ENCODE measurements around the gene ACVR2B. TPM values are rescaled to one million over a fixed set of nuclear protein-coding genes. Genes with fewer than 3 reads are reported as not detected.
A peak's percentile ranks its signal among the peaks of the same experiment; 100 is the strongest.

The ACVR2B gene
- total RNA-seq, 4 donors from 2014 or later = 3.1 to 13.8 (median 9.4) TPM

DNA sequence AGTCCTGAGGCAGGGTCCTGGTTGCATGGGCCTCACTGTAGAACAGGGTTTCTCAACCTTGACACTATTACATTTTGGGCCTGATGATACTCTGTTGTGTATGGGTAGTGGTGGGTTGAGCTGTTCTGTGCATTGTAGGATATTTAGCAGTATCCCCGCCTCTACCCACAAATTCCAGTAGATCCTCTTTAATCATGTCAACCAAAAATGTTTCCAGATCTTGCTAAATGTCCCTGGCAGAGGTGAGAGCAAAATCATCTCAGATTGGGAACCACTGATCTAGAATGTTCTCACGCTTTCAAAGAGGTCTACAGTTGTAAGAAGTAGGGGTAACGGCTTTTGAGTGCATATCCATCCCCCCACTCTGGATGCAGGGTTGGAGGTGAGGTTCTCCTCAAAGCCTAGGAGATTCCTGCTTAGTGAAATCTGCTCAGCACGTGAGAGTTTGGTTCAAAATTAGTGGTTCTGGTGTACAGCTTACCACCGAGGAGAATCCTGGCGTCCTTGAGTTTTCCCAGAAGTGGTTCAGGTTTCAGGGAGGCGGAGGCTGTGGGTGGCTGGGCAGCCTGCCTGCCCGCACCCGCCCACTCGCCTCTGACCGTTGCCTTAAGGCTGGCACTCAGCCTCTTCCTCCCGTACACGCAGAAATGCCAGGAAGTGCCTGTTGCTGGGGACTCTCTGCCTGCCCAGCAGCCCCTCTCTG is 5.3 kb downstream of the ACVR2B start:
- Histone ChIP-seq H3K27ac (peak overlapping the region; percentile 42 to 55), H3K4me3 (no peak overlapping the region), H3K9me3 (no peaks in the 10 kb centered on the region), H3K36me3 (no peaks in the 10 kb centered on the region), H3K4me1 (peaks cover 0 to 22% of the 10 kb centered on the region in 2 donors), H3K27me3 (no peaks in the 10 kb centered on the region)
- intact Hi-C loops (cut with DNase I; ENCODE audit: low total_unique reads) = no loop called here
- peak; percentile 51 to 58 for DNase-seq
- TF ChIP-seq, protein P1, sequence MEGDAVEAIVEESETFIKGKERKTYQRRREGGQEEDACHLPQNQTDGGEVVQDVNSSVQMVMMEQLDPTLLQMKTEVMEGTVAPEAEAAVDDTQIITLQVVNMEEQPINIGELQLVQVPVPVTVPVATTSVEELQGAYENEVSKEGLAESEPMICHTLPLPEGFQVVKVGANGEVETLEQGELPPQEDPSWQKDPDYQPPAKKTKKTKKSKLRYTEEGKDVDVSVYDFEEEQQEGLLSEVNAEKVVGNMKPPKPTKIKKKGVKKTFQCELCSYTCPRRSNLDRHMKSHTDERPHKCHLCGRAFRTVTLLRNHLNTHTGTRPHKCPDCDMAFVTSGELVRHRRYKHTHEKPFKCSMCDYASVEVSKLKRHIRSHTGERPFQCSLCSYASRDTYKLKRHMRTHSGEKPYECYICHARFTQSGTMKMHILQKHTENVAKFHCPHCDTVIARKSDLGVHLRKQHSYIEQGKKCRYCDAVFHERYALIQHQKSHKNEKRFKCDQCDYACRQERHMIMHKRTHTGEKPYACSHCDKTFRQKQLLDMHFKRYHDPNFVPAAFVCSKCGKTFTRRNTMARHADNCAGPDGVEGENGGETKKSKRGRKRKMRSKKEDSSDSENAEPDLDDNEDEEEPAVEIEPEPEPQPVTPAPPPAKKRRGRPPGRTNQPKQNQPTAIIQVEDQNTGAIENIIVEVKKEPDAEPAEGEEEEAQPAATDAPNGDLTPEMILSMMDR (IDR thresholded peaks at IDR 0.05) = no peak
- TF ChIP-seq POLR2A (IDR thresholded peaks at IDR 0.05) = no peak

DNA sequence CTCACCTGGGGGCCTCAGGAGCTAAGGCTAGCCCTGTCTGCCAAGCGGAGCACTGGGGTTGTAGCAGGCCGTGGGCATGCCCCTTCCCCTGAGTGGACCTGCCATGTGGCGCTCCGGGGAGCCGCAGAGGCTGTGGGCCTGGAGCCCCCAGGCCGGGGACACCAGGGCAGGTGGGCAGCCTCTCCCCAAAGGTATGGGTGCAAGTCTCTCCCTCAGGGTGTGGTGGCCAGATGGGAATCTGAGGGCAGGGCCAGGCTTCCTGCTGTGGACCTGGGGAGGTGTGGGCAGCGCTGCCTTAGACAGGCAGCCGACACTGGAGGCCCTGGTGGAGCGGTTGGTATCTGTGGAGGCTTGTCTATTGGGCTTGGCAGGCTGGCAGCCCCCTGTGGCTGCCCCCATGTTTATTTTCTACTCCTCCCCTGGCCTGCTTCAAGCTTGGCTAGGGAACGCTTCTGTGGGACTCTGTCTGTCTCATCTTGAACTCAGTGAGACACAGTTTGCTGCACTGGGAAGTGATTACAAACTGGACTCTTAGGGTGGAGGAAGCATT is 5.9 kb downstream of the ACVR2B start:
- Histone ChIP-seq H3K9me3 (no peaks in the 10 kb centered on the region), H3K4me3 (no peak overlapping the region), H3K27ac (peak overlapping the region; percentile 42 to 55), H3K27me3 (no peaks in the 10 kb centered on the region), H3K4me1 (peaks cover 0 to 22% of the 10 kb centered on the region in 2 donors), H3K36me3 (no peaks in the 10 kb centered on the region)
- intact Hi-C loops (cut with DNase I; ENCODE audit: low total_unique reads) = no loop called here
- DNase-seq = no peak
- TF ChIP-seq POLR2A (IDR thresholded peaks at IDR 0.05) = peak in 1 of 2 donors; percentile 10
- TF ChIP-seq, protein P1 (IDR thresholded peaks at IDR 0.05) = no peak

DNA sequence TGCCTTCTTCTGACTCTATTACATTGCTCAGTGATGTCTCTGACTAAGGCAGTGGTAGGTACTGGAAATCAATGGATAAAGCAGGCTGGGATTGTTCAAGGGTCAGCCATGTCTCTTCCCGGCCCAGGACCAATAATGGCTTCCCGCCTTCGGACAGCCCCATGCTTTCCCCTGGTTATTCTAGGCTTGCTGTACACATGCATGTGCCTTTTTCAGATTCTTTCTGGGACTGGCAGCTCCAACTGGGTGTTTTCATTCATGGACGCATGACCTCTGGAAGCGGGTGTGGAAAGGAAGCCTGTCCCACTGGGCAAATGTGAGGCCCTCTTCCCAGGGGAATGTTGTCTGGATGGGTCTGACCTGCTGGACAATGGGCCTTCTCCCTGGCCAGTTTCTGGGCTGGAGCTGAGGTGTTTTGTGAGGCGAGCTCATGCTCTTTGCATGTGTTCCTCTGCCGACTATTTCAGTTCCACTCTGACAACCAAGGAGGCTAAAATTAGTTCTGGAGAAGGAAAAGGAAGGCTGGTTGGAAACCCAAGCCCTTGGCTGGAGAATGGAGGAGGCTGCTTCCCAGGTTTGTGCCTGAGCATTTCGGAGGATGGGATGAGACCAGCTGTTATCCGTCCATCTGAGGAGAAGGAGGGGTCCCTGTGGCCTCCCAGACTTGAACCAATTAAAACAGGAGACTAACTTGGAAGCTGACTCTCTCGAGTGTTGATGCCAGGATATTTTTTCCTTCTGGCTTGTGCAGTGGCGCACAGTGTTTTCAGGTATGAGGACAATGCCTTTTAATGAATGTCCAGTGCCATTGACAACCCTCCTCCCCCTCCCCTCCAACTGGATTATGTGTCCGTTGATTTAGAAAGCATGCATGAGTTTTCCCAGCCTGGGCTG is 6.9 kb downstream of the ACVR2B start:
- DNase-seq = no peak
- peaks cover 0 to 22% of the 10 kb centered on the region in 2 donors for H3K4me1 ChIP-seq
- H3K27me3 ChIP-seq = no peaks in the 10 kb centered on the region
- H3K27ac ChIP-seq = peak overlapping the region; percentile 42 to 55
- H3K36me3 ChIP-seq = no peaks in the 10 kb centered on the region
- TF ChIP-seq, protein P1 (IDR thresholded peaks at IDR 0.05) = no peak
- no peak for TF ChIP-seq POLR2A (IDR thresholded peaks at IDR 0.05)
- no peak overlapping the region for H3K4me3 ChIP-seq
- intact Hi-C loops (cut with DNase I; ENCODE audit: low total_unique reads) = no loop called here
- no peaks in the 10 kb centered on the region for H3K9me3 ChIP-seq

DNA sequence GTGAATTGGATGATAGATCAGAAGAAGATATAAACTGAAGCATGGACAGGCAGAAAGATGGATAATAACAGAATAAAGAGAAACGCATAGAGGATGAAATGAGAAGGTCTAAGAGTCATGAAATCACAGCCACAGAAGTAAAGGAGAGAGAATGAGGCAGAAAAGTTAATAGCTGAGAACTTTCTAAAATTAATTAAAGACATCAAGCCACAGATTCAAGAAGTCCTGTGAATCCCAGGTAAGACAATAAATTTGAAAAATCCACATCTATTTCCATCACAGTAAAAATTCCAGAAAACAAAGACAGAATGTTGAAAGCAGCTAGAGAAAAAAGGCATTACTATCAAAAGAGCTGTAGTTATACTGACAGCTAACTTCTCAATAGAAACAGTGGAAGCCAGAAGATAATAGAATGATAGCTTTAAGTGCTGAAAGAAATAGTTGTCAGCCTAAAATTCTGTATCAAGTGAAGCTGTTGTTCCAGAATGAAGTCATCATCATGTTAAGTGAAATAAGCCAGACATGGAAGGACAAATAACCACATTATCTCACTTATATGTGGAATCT is 12.0 kb downstream of the ACVR2B start:
- Histone ChIP-seq H3K36me3 (no peaks in the 10 kb centered on the region), H3K9me3 (peaks cover 0 to 9% of the 10 kb centered on the region in 2 donors), H3K27me3 (no peaks in the 10 kb centered on the region), H3K4me1 (no peaks in the 10 kb centered on the region), H3K4me3 (no peak overlapping the region), H3K27ac (no peak overlapping the region)
- DNase-seq = no peak
- intact Hi-C loops (cut with DNase I; ENCODE audit: low total_unique reads) = no loop called here
- TF ChIP-seq, protein P1 (IDR thresholded peaks at IDR 0.05) = no peak
- TF ChIP-seq POLR2A (IDR thresholded peaks at IDR 0.05) = no peak
